ENCODE results near the gene DNAJC5G.
"Not testable (repeated sequence)": the region's sequence is repeated elsewhere in the genome, so short reads cannot be mapped to it uniquely, and the experiment has no call there.

DNAJC5G gene

GRCh38 chr2:27270131-27270530 lies 5.1 kb upstream of the DNAJC5G start:
- no peaks in the 10 kb centered on the region for H3K36me3 ChIP-seq (ENCODE audit: insufficient read depth, low read length)
- H3K27me3 ChIP-seq (ENCODE audit: control insufficient read depth in 1 of 2, insufficient read depth in 2 of 2, low read length in 2 of 2), result peaks cover 11 to 15% of the 10 kb centered on the region in 2 donors
- no peak overlapping the region for H3K9ac ChIP-seq (ENCODE audit: low read length)
- H3K4me3 ChIP-seq (ENCODE audit: low read depth in 1 of 2, low read length in 2 of 2), result no peak overlapping the region
- H3K9me3 ChIP-seq (ENCODE audit: low read length), result no peaks in the 10 kb centered on the region
- H3K27ac ChIP-seq (ENCODE audit: low read depth, low read length), result no peak overlapping the region
- H3K4me1 ChIP-seq (ENCODE audit: insufficient read depth, low read length), result no peaks in the 10 kb centered on the region

DNA sequence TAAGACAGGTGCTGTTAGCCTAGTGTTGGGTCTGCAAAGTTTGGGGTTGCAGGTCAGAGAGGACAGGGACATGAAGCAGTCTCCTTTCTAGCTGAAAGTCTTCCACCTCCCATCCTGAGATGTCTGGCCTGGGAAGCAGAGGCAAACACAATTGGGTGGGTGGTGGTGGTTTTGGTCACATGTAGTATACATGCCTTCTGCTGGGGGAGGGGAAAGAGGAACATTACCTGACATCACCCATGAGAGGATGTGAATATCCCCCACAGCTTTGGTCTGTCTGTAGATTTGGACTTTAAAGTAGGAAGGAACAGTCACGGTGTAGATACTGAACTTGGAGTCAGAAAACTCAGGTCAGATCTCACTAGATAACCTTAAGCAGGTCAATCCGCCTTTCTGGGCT lies 4.6 kb upstream of the DNAJC5G start:
- no peak overlapping the region for H3K4me3 ChIP-seq (ENCODE audit: low read depth in 1 of 2, low read length in 2 of 2)
- H3K9me3 ChIP-seq (ENCODE audit: low read length), result no peaks in the 10 kb centered on the region
- H3K27me3 ChIP-seq (ENCODE audit: control insufficient read depth in 1 of 2, insufficient read depth in 2 of 2, low read length in 2 of 2), result peaks cover 6 to 10% of the 10 kb centered on the region in 2 donors
- H3K9ac ChIP-seq (ENCODE audit: low read length), result no peak overlapping the region
- no peak overlapping the region for H3K27ac ChIP-seq (ENCODE audit: low read depth, low read length)
- no peaks in the 10 kb centered on the region for H3K4me1 ChIP-seq (ENCODE audit: insufficient read depth, low read length)
- no peaks in the 10 kb centered on the region for H3K36me3 ChIP-seq (ENCODE audit: insufficient read depth, low read length)

DNA sequence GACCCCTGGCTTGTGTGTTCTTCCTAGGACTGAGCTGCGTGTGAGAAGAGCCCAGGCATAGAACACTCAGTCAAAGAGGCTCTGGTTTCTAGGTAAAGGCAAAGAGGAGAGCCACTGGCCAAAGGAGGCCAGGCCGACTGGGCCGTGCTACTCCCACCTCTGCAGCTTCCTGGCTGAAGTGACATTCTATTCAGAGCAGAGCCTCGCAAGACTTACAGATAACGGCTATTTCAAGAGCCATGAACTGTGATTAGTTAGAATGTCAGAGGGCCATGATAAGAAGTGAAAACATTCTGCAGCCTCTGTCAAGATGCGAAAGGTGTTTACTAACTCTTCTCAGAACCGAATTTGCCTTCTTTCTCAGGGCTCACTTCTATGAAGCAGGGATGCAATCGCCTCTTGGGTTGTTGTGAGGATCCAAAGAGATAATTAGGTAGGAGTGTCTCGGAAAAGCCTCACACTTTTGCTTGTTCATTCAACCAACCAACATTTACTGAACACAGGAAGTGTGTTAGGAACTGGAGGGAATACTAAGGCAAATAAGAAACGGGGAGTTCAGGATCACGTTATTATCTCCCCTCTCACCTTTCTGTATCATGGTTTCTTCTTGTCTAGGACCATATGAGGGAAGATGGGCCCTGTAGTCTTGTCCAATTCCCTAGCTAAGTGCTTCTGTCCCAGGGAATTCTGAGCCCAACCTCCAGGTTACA lies 3.4 kb upstream of the DNAJC5G start:
- Histone ChIP-seq H3K4me3 (ENCODE audit: low read depth in 1 of 2, low read length in 2 of 2) (no peak overlapping the region), H3K36me3 (ENCODE audit: insufficient read depth, low read length) (no peaks in the 10 kb centered on the region), H3K27me3 (ENCODE audit: control insufficient read depth in 1 of 2, insufficient read depth in 2 of 2, low read length in 2 of 2) (peaks cover 0 to 7% of the 10 kb centered on the region in 2 donors), H3K9me3 (ENCODE audit: low read length) (no peaks in the 10 kb centered on the region), H3K9ac (ENCODE audit: low read length) (no peak overlapping the region), H3K4me1 (ENCODE audit: insufficient read depth, low read length) (no peaks in the 10 kb centered on the region), H3K27ac (ENCODE audit: low read depth, low read length) (no peak overlapping the region)

DNA sequence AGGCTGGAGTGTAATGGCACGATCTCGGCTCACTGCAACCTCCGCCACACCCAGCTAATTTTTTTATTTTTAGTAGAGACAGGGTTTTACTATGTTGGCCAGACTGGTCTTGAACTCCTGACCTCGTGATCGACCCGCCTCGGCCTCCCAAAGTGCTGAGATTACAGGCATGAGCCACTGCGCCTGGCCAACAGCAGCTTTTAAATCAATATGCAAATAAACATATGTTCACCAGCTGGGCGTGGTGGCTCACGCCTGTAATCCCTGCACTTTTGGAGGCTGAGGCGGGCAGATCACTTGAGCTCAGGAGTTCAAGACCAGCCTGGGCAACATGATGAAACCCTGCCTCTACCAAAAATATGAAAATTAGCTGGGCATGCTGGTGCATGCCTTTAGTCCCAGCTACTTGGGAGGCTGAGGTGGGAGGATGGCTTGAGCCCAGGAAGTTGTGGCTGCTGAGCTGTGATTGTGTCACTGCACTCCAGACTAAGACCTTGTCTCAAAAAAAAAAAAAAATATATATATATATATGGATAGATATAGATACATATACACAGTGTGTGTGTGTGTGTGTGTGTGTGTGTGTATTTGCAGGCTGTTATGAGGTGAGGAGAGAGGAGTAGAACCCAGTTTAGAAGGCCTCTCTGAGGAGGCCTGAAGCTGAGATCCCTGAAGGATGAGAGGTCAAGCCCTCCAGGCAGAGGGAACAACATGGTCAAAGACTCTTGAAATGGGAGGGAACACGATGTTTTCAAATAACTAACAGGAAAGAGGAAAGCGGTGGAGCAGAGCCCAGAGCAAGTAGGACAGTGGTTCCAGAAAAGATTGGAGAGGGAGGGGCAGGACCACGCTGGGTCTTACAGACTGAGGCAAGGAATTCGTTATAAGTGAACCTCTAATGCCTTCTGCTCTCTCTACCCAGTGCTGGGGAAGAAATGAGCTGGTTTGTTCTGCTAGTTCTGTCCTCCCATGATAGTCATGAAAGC lies 2.4 kb upstream of the DNAJC5G start:
- not testable (repeated sequence) for H3K9me3 ChIP-seq (ENCODE audit: low read length); H3K9ac ChIP-seq (ENCODE audit: low read length); H3K4me3 ChIP-seq (ENCODE audit: low read depth in 1 of 2, low read length in 2 of 2); H3K27me3 ChIP-seq (ENCODE audit: control insufficient read depth in 1 of 2, insufficient read depth in 2 of 2, low read length in 2 of 2); H3K4me1 ChIP-seq (ENCODE audit: insufficient read depth, low read length); H3K36me3 ChIP-seq (ENCODE audit: insufficient read depth, low read length); H3K27ac ChIP-seq (ENCODE audit: low read depth, low read length)

DNA sequence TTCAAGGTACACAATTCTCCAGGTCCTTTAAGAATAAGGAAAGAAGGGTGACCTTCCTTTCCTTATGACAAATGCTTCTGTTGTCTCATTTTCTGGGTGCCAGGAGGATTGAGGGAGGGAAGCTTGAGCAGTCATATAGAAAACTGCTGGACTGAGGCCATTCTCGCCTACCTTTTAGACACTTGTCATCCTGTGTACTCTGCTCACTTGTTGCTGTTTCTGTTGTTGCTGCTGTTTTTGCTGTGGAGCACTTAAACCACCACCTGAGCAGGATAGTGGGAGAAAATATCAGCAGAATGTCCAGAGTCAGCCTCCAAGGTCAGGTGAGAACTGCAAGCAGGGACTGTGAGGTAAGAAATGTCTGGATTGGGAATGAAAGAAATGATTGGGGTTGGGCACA lies 2.8 kb downstream of the DNAJC5G start:
- H3K9ac ChIP-seq (ENCODE audit: low read length), result no peak overlapping the region
- H3K36me3 ChIP-seq (ENCODE audit: insufficient read depth, low read length), result no peaks in the 10 kb centered on the region
- no peak overlapping the region for H3K4me3 ChIP-seq (ENCODE audit: low read depth in 1 of 2, low read length in 2 of 2)
- peaks cover 0 to 9% of the 10 kb centered on the region in 2 donors for H3K27me3 ChIP-seq (ENCODE audit: control insufficient read depth in 1 of 2, insufficient read depth in 2 of 2, low read length in 2 of 2)
- H3K4me1 ChIP-seq (ENCODE audit: insufficient read depth, low read length), result peaks cover 4% of the 10 kb centered on the region
- H3K27ac ChIP-seq (ENCODE audit: low read depth, low read length), result no peak overlapping the region
- H3K9me3 ChIP-seq (ENCODE audit: low read length), result no peaks in the 10 kb centered on the region

GRCh38 chr2:27280826-27281225 lies 5.6 kb downstream of the DNAJC5G start:
- peaks cover 0 to 10% of the 10 kb centered on the region in 2 donors for H3K27me3 ChIP-seq (ENCODE audit: control insufficient read depth in 1 of 2, insufficient read depth in 2 of 2, low read length in 2 of 2)
- no peaks in the 10 kb centered on the region for H3K9me3 ChIP-seq (ENCODE audit: low read length)
- H3K36me3 ChIP-seq (ENCODE audit: insufficient read depth, low read length), result no peaks in the 10 kb centered on the region
- H3K9ac ChIP-seq (ENCODE audit: low read length), result no peak overlapping the region
- H3K27ac ChIP-seq (ENCODE audit: low read depth, low read length), result no peak overlapping the region
- peaks cover 4% of the 10 kb centered on the region for H3K4me1 ChIP-seq (ENCODE audit: insufficient read depth, low read length)
- no peak overlapping the region for H3K4me3 ChIP-seq (ENCODE audit: low read depth in 1 of 2, low read length in 2 of 2)

- Histone ChIP-seq H3K27ac (ENCODE audit: low read depth, low read length) (no peak overlapping the region), H3K4me1 (ENCODE audit: insufficient read depth, low read length) (peaks cover 4% of the 10 kb centered on the region), H3K9me3 (ENCODE audit: low read length) (no peaks in the 10 kb centered on the region), H3K4me3 (ENCODE audit: low read depth in 1 of 2, low read length in 2 of 2) (no peak overlapping the region), H3K27me3 (ENCODE audit: control insufficient read depth in 1 of 2, insufficient read depth in 2 of 2, low read length in 2 of 2) (peaks cover 0 to 10% of the 10 kb centered on the region in 2 donors), H3K36me3 (ENCODE audit: insufficient read depth, low read length) (no peaks in the 10 kb centered on the region), H3K9ac (ENCODE audit: low read length) (no peak overlapping the region)
Observed at GRCh38 chr2:27281442-27281841, 6.2 kb downstream of the DNAJC5G start.

- no peak within 1 kb of the TSS for H3K27ac ChIP-seq (ENCODE audit: low read depth, low read length)
- peaks cover 4% of the 10 kb centered on the region for H3K4me1 ChIP-seq (ENCODE audit: insufficient read depth, low read length)
- peaks cover 0 to 10% of the 10 kb centered on the region in 2 donors for H3K27me3 ChIP-seq (ENCODE audit: control insufficient read depth in 1 of 2, insufficient read depth in 2 of 2, low read length in 2 of 2)
- no peaks in the 10 kb centered on the region for H3K9me3 ChIP-seq (ENCODE audit: low read length)
- no peak within 1 kb of the TSS for H3K9ac ChIP-seq (ENCODE audit: low read length)
- H3K4me3 ChIP-seq (ENCODE audit: low read depth in 1 of 2, low read length in 2 of 2), result no peak within 1 kb of the TSS
- H3K36me3 ChIP-seq (ENCODE audit: insufficient read depth, low read length), result no peaks in the 10 kb centered on the region
Observed at GRCh38 chr2:27281855-27282559, 6.8 kb downstream of the DNAJC5G start, which contains the start of gene TRIM54. Gene TRIM54 (plus strand): TSS chr2:27282429. CDS start chr2:27282732, 303 bp downstream.

DNA sequence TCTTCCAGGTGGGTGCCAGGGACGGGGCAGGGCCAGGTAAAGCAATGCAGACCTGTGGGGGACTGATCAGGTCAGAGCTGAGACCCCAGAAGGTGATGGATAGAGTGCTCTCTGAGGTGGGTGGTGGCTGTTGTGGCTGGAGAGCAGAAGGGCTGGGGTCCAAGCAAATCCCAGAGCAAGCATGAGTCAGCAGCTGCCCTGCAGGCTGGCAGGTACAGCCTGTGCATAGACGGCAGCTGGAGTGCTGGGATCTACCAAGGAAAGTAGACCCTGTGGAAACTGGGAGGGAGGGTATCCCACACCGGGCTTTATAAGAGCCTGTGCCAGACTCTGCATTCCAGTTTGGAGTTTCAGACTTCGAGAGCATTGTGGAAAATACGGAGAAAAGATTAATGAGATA lies 7.7 kb downstream of the DNAJC5G start:
- Histone ChIP-seq H3K4me3 (ENCODE audit: low read depth in 1 of 2, low read length in 2 of 2) (no peak overlapping the region), H3K9me3 (ENCODE audit: low read length) (no peaks in the 10 kb centered on the region), H3K36me3 (ENCODE audit: insufficient read depth, low read length) (no peaks in the 10 kb centered on the region), H3K9ac (ENCODE audit: low read length) (no peak overlapping the region), H3K4me1 (ENCODE audit: insufficient read depth, low read length) (peaks cover 4% of the 10 kb centered on the region), H3K27ac (ENCODE audit: low read depth, low read length) (no peak overlapping the region), H3K27me3 (ENCODE audit: control insufficient read depth in 1 of 2, insufficient read depth in 2 of 2, low read length in 2 of 2) (peaks cover 0 to 10% of the 10 kb centered on the region in 2 donors)

DNA sequence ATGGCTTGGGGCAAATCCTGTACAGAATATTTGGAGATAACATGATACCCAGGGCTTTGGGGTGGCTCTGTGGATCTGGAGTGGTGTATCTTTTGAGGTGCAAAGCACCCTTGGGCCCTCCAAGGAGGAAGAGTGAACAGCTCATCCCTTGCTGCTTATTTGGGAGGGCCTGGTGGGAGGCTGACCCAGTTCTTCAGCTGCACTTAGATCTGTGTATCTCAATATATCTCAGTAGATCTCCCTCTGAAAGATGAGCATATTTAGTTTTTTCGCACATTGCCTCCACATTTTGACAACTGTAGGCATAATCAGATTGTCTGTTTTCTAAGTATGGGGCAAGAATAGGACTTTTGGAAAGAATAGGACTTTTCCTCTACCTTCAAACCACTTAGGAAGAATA lies 9.8 kb downstream of the DNAJC5G start:
- Histone ChIP-seq H3K9me3 (ENCODE audit: low read length) (no peaks in the 10 kb centered on the region), H3K9ac (ENCODE audit: low read length) (no peak overlapping the region), H3K27me3 (ENCODE audit: control insufficient read depth in 1 of 2, insufficient read depth in 2 of 2, low read length in 2 of 2) (peaks cover 0 to 10% of the 10 kb centered on the region in 2 donors), H3K27ac (ENCODE audit: low read depth, low read length) (no peak overlapping the region), H3K4me1 (ENCODE audit: insufficient read depth, low read length) (peaks cover under 1% of the 10 kb centered on the region), H3K36me3 (ENCODE audit: insufficient read depth, low read length) (no peaks in the 10 kb centered on the region), H3K4me3 (ENCODE audit: low read depth in 1 of 2, low read length in 2 of 2) (no peak overlapping the region)

DNA sequence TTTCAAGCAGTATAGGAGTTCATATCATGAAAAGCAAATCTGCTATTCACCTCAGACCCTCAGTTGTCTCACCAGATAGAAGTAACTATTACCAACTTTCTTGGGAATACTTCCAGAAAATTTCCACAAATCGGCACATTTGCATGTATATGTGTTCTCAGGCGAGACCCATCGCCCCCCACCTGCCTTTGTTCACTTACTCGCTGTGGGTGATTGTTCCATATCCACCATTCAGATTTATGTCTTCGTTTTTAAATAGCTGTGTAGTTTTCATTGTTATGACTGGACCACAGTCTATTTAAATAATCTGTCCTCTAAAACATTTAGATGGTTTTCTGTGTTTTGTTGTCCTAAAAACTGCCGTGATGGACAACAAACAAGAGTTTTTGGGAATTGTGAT lies 10.2 kb downstream of the DNAJC5G start:
- Histone ChIP-seq H3K9me3 (ENCODE audit: low read length) (no peaks in the 10 kb centered on the region), H3K27ac (ENCODE audit: low read depth, low read length) (no peak overlapping the region), H3K9ac (ENCODE audit: low read length) (no peak overlapping the region), H3K4me3 (ENCODE audit: low read depth in 1 of 2, low read length in 2 of 2) (no peak overlapping the region), H3K36me3 (ENCODE audit: insufficient read depth, low read length) (no peaks in the 10 kb centered on the region), H3K27me3 (ENCODE audit: control insufficient read depth in 1 of 2, insufficient read depth in 2 of 2, low read length in 2 of 2) (peaks cover 0 to 10% of the 10 kb centered on the region in 2 donors), H3K4me1 (ENCODE audit: insufficient read depth, low read length) (no peaks in the 10 kb centered on the region)

All from muscle layer of colon (tissue), 2 donors.